ENCODE results near the gene PHYKPL. TPM values are rescaled to one million over a fixed set of nuclear protein-coding genes. Genes with fewer than 3 reads are reported as not detected.

Gene PHYKPL
- total and polyA plus RNA-seq, 2 of the 4 experiments (the other 2 are of a cell fraction): 10.0 to 24.5 TPM

DNA sequence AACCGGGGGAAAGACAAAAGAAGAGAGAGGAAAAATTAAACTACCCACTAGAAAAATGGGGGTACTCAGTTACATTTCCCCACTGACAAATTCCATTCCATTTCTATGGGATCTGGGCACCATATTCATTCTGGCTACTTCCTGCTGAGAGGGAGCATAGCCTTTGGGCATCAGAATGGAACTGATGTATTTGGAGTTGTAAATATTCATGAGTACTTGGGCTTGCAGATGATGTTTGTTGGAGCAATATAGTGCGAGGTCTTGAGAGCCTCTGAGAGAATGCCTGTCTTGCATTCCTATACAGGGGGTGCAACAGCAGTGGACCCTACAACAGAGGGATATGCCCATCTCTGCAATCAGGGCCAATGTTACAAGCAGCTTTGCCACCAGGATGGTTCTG is 62.1 kb downstream of the PHYKPL start:
- H3K36me3 ChIP-seq (ENCODE audit: control insufficient read depth, insufficient read depth, low read length): no peaks in the 10 kb centered on the region
- no peak overlapping the region for H3K23ac ChIP-seq (ENCODE audit: low read depth, low read length)
- ATAC-seq (ENCODE audit: low read depth): no peak
- ChIA-PET POLR2A (ENCODE audit: unreplicated experiment) (no interaction called here), CTCF (no interaction called here)
- intact Hi-C loops (cut with micrococcal nuclease) (no loop called here), in situ Hi-C loops (cut with MboI; ENCODE audit: low sequenced_read_pairs) (loop anchor here (25.0 kb wide), 1 partner anchor 233 kb away; no protein-coding TSS in a partner anchor), dilution Hi-C loops (cut with HindIII; ENCODE audit: low sequenced_read_pairs, unreplicated experiment) (no loop called here)
- no peak overlapping the region for H2BK5ac ChIP-seq (ENCODE audit: low read depth, low read length, poor library complexity, severe bottlenecking)
- H4K91ac ChIP-seq (ENCODE audit: insufficient read depth, low read depth, low read length): no peak overlapping the region
- H3K4ac ChIP-seq (ENCODE audit: low read depth, low read length): no peak overlapping the region
- H3K18ac ChIP-seq (ENCODE audit: low read depth, low read length): no peak overlapping the region
- H3K27me3 ChIP-seq (ENCODE audit: control insufficient read depth, insufficient read depth, low read length): peaks cover 19% of the 10 kb centered on the region
- H2AK9ac ChIP-seq (replicated peaks; ENCODE audit: low read depth, low read length, poor library complexity): no peak overlapping the region
- no peak overlapping the region for H2BK20ac ChIP-seq (ENCODE audit: low read depth, low read length)
- no peak overlapping the region for H3K4me3 ChIP-seq (ENCODE audit: insufficient read depth, low read depth, low read length)
- WGBS, 2 experiments (ENCODE audit: extremely low coverage in 2 of 2, insufficient read length in 1 of 2): no CpG with 5 or more reads among the region's 2 CpGs
- no peaks in the 10 kb centered on the region for H3K79me1 ChIP-seq (ENCODE audit: low read depth in 1 of 2, low read length in 2 of 2)
- no peak overlapping the region for H2BK120ac ChIP-seq (ENCODE audit: low read depth, low read length)
- no peak overlapping the region for H2AK5ac ChIP-seq (ENCODE audit: low read depth, low read length)
- H3K4me2 ChIP-seq (ENCODE audit: low read depth, low read length): no peak overlapping the region
- H4K5ac ChIP-seq (ENCODE audit: low read depth, low read length): no peak overlapping the region
- H3K14ac ChIP-seq (replicated peaks; ENCODE audit: low read depth, low read length): no peak overlapping the region
- H3K4me1 ChIP-seq (ENCODE audit: control insufficient read depth, insufficient read depth, low read length): no peaks in the 10 kb centered on the region
- no peak overlapping the region for H2BK15ac ChIP-seq (ENCODE audit: low read depth, low read length)
- H2AFZ ChIP-seq (replicated peaks; ENCODE audit: low read length, poor library complexity): no peak overlapping the region
- TF ChIP-seq, protein P1, sequence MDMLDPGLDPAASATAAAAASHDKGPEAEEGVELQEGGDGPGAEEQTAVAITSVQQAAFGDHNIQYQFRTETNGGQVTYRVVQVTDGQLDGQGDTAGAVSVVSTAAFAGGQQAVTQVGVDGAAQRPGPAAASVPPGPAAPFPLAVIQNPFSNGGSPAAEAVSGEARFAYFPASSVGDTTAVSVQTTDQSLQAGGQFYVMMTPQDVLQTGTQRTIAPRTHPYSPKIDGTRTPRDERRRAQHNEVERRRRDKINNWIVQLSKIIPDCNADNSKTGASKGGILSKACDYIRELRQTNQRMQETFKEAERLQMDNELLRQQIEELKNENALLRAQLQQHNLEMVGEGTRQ (IDR thresholded peaks at IDR 0.05; ENCODE audit: low read depth, low read length): no peak
- no peak for TF ChIP-seq RFX5 (IDR thresholded peaks at IDR 0.05; ENCODE audit: low read depth, low read length)
- TF ChIP-seq BHLHE40 (IDR thresholded peaks at IDR 0.05; ENCODE audit: low read depth, low read length): no peak
- TF ChIP-seq SMC3 (IDR thresholded peaks at IDR 0.05; ENCODE audit: low read depth, low read length): no peak
- TF ChIP-seq MAFK (IDR thresholded peaks at IDR 0.05; ENCODE audit: low read depth, low read length): no peak
- no peak for TF ChIP-seq MXI1 (IDR thresholded peaks at IDR 0.05; ENCODE audit: borderline replicate concordance, low read depth, low read length)
- H4K8ac ChIP-seq (ENCODE audit: low read depth in 2 of 2, low read length in 2 of 2): no peak overlapping the region
- H4K20me1 ChIP-seq (ENCODE audit: insufficient read depth, low read length): no peaks in the 10 kb centered on the region
- no peak overlapping the region for H3K56ac ChIP-seq (ENCODE audit: extremely low read depth, insufficient read depth, low read length)
- H3K9me1 ChIP-seq (ENCODE audit: insufficient read depth, low read length): no peaks in the 10 kb centered on the region
- BruUV-seq (replicated peaks): no TSS peak
- H3K27ac ChIP-seq (ENCODE audit: insufficient read depth, low read length): no peak overlapping the region
- no peak overlapping the region for H3K9ac ChIP-seq (ENCODE audit: low read depth, low read length)
- no peak for DNase-seq
- no peaks in the 10 kb centered on the region for H3K9me3 ChIP-seq (ENCODE audit: control insufficient read depth, insufficient read depth, low read length)

All from IMR-90 (cell line).